HepG2 (cell line): Measurements from ENCODE around the gene RCOR1. TPM values are rescaled to one million over a fixed set of nuclear protein-coding genes. Genes with fewer than 3 reads are reported as not detected.

Experiments used
- ATAC-seq: fragments of 200-7000 bp; cut with Tn5 transposase; 3 replicates; pipeline ENCODE4 v1.9.1; 2020; ENCODE audit warnings: mild to moderate bottlenecking, moderate library complexity
- BruUV-seq: library from RNA; stranded (reverse); fragments of 400-500 nt; replicated peaks from 2 replicates; lab custom pipeline; 2021; lab: Mats Ljungman, UMichigan
- CTCF ChIA-PET: fragments of 300-600 bp; formaldehyde crosslinking; extraction: SDS; loops from one replicate; lab custom pipeline; 2021; ENCODE audit warnings: low total read pairs, inconsistent platforms, low intra/inter-chr PET ratio; lab: Yijun Ruan, JAX
- POLR2A ChIA-PET: fragments of 350-600 bp; sonication (Branson Sonifier 250); formaldehyde crosslinking; loops from one replicate; lab custom pipeline; 2020; ENCODE audit warnings: antibody characterized with exemption, inconsistent platforms; lab: Yijun Ruan, JAX
- DNase-seq: peaks from one replicate; pipeline ENCODE4 v3.0.0-alpha.2; 2015; ENCODE audit warnings: low spot score
- FAIRE-seq: peaks from 3 replicates; lab custom pipeline; 2011; peaks lifted over from hg19 to GRCh38; lab: Jason Lieb, UNC
- H2AFZ ChIP-seq: one replicate; pipeline ENCODE4 v1.6.1; 2011; ENCODE audit warnings: low read length, inconsistent platforms
- H3K27ac ChIP-seq: fragments of 300-600 bp; 3 replicates; pipeline ENCODE4 v1.8.0; 2011; ENCODE audit warnings: mixed run types, mild to moderate bottlenecking, mixed read lengths, low read length, inconsistent platforms; ENCODE audit not compliant: insufficient read depth; ENCODE audit errors: extremely low read length
- H3K27me3 ChIP-seq, 2 experiments: fragments of 200-600 bp in 1 of 2; 2 replicates in 1 of 2; 3 replicates in 1 of 2; pipeline versions ENCODE4 v1.6.0 to v1.8.0; 2011; ENCODE audit warnings: low read length in 2 of 2, mild to moderate bottlenecking in 2 of 2, moderate library complexity in 2 of 2, inconsistent platforms in 1 of 2; ENCODE audit not compliant: insufficient read depth in 2 of 2, control insufficient read depth in 1 of 2
- H3K36me3 ChIP-seq, 2 experiments: fragments of 200-600 bp in 1 of 2; replicated peaks in 1 of 2; 2 replicates in 1 of 2; 3 replicates in 1 of 2; pipeline versions ENCODE4 v1.5.1 to v1.8.0; 2011; ENCODE audit warnings: low read length in 2 of 2, inconsistent platforms in 1 of 2; ENCODE audit not compliant: insufficient read depth in 2 of 2, control insufficient read depth in 1 of 2
- H3K4me1 ChIP-seq: 2 replicates; pipeline ENCODE4 v1.5.1; 2012; ENCODE audit warnings: low read length, inconsistent platforms; ENCODE audit not compliant: insufficient read depth
- H3K4me2 ChIP-seq: 2 replicates; pipeline ENCODE4 v1.6.0; 2011; ENCODE audit warnings: low read depth, low read length, inconsistent platforms
- H3K4me3 ChIP-seq, 3 experiments: fragments of 200-600 bp in 1 of 3; sonication (generic), shearing (Covaris generic) in 1 of 3; replicated peaks in 1 of 3; 2 replicates each; pipeline ENCODE4 v1.5.1; 2011 to 2016; ENCODE audit warnings: low read length in 3 of 3, inconsistent platforms in 2 of 3, low read depth in 2 of 3, mild to moderate bottlenecking in 2 of 3, control low read depth in 1 of 3, mixed read lengths in 1 of 3; ENCODE audit not compliant: insufficient read depth in 1 of 3
- H3K79me2 ChIP-seq: one replicate; pipeline ENCODE4 v1.6.1; 2011; ENCODE audit warnings: low read length, inconsistent platforms; ENCODE audit not compliant: insufficient read depth
- H3K9ac ChIP-seq: 2 replicates; pipeline ENCODE4 v1.6.0; 2011; ENCODE audit warnings: mild to moderate bottlenecking, low read depth, low read length, inconsistent platforms; ENCODE audit not compliant: insufficient read depth
- H3K9me3 ChIP-seq: 2 replicates; pipeline ENCODE4 v1.5.1; 2012; ENCODE audit warnings: mild to moderate bottlenecking, low read length
- H4K20me1 ChIP-seq: 2 replicates; pipeline ENCODE4 v1.6.0; 2011; ENCODE audit warnings: inconsistent platforms, mild to moderate bottlenecking, low read length, moderate library complexity; ENCODE audit not compliant: insufficient read depth
- ETV6 ChIP-seq: sonication (generic); formaldehyde crosslinking; conservative IDR thresholded peaks from 2 replicates; pipeline ENCODE4 v1.4.0; 2020; ENCODE audit warnings: missing genetic modification reagents
- HDAC2 ChIP-seq: sonication (generic); formaldehyde crosslinking; IDR thresholded peaks from 2 replicates; pipeline ENCODE4 v1.4.0; 2020; ENCODE audit warnings: missing genetic modification reagents
- MBD4 ChIP-seq: IDR thresholded peaks from 2 replicates; pipeline ENCODE4 v1.6.1; 2012; ENCODE audit warnings: low read length, inconsistent platforms, borderline replicate concordance
- ZNF337 ChIP-seq: sonication (generic); formaldehyde crosslinking; IDR thresholded peaks from 2 replicates; pipeline ENCODE4 v1.5.1; 2020; ENCODE audit warnings: missing genetic modification reagents, low read depth, mild to moderate bottlenecking, borderline replicate concordance
- ZNF790 ChIP-seq: sonication (generic); formaldehyde crosslinking; IDR thresholded peaks from 2 replicates; pipeline ENCODE4 v1.8.0; 2022; ENCODE audit warnings: missing genetic modification reagents, mild to moderate bottlenecking, borderline replicate concordance
- WGBS: methylation state at CpG from one replicate; pipeline ENCODE4 v1.1.6; 2017; ENCODE audit warnings: low lambda C conversion rate; 5-methylcytosine and 5-hydroxymethylcytosine counted together
- in situ Hi-C: cut with HindIII; loops from 2 replicates; pipeline ENCODE4 v1.10.0; 2017; ENCODE audit warnings: low pct_unique_long_range_greater_than_20kb; ENCODE audit not compliant: extremely low pct_ligation_motif_present
- intact Hi-C: fragments of 100-400 bp; cut with micrococcal nuclease; formaldehyde crosslinking; loops from one replicate; pipeline ENCODE4 v1.10.0; 2022; ENCODE audit not compliant: unreplicated experiment
- polyA plus RNA-seq, 8 experiments: library from polyadenylated mRNA; depleted of rRNA in 3 of 8; stranded (reverse) in 7 of 8; unstranded in 1 of 8; fragments of >200 nt; fragmentation: Illumina TruSeq in 4 of 8; extraction: Trizol in 4 of 8; gene quantifications; 2 replicates each; pipeline versions ENCODE4 v1.2.1 to v1.2.3, GENCODE V29; 2011 to 2016; ENCODE audit warnings: low read depth in 4 of 8, missing spikeins in 1 of 8, mixed read lengths in 1 of 8; ENCODE audit not compliant: insufficient read depth in 1 of 8
- total RNA-seq, 5 experiments: library from RNA; depleted of rRNA; stranded (reverse); fragments of >200 nt; fragmentation: Illumina TruSeq; extraction: Trizol; gene quantifications; 2 replicates each; pipeline ENCODE4 v1.2.3, GENCODE V29; 2016; ENCODE audit warnings: low read depth in 1 of 5
- TF ChIP-seq, protein P1 (sequence below): sonication (generic); formaldehyde crosslinking; IDR thresholded peaks from 2 replicates; pipeline ENCODE4 v1.5.0; 2020; ENCODE audit warnings: mild to moderate bottlenecking, missing genetic modification reagents
- TF ChIP-seq, protein P2 (sequence below): sonication (generic); formaldehyde crosslinking; IDR thresholded peaks from 2 replicates; pipeline ENCODE4 v1.5.1; 2020; ENCODE audit warnings: missing genetic modification reagents, mild to moderate bottlenecking, borderline replicate concordance
- TF ChIP-seq, protein P3 (sequence below): sonication (generic); formaldehyde crosslinking; IDR thresholded peaks from 2 replicates; pipeline ENCODE4 v1.8.1; 2023; ENCODE audit warnings: missing genetic modification reagents, inconsistent platforms, borderline replicate concordance
- TF ChIP-seq, protein P4 (sequence below): IDR thresholded peaks from 2 replicates; pipeline ENCODE4 v1.6.1; 2016; ENCODE audit warnings: missing genetic modification reagents, missing compliant biosample characterization

The RCOR1 gene
- total and polyA plus RNA-seq, 2 of the 13 experiments (the other 11 are each of a cell fraction or from before 2014, with no cell fraction given), result 10.2 to 11.1 TPM

DNA sequence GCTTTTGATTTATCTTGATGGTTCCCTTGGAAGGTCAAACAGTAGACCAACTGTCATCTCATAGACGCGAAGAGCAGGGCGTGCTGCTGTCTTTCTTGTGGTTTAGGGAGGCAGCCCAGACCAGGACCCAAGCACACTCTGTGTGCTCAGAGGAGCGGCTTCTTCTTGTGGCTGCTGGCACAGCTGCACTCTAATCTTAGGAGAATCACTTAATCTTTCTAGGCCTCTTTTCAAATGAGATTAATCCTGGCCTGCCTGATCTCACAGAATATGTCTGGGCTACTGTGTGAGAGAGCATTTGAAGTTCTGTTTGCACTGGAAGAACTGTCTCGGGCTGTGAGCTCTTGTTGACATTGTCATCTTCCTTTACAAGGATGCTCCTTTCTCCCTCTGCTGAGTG is 124.8 kb downstream of the RCOR1 start (continued):
- TF ChIP-seq, protein P1, sequence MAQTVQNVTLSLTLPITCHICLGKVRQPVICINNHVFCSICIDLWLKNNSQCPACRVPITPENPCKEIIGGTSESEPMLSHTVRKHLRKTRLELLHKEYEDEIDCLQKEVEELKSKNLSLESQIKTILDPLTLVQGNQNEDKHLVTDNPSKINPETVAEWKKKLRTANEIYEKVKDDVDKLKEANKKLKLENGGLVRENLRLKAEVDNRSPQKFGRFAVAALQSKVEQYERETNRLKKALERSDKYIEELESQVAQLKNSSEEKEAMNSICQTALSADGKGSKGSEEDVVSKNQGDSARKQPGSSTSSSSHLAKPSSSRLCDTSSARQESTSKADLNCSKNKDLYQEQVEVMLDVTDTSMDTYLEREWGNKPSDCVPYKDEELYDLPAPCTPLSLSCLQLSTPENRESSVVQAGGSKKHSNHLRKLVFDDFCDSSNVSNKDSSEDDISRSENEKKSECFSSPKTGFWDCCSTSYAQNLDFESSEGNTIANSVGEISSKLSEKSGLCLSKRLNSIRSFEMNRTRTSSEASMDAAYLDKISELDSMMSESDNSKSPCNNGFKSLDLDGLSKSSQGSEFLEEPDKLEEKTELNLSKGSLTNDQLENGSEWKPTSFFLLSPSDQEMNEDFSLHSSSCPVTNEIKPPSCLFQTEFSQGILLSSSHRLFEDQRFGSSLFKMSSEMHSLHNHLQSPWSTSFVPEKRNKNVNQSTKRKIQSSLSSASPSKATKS (CRISPR knock-in tag), result no peak

DNA sequence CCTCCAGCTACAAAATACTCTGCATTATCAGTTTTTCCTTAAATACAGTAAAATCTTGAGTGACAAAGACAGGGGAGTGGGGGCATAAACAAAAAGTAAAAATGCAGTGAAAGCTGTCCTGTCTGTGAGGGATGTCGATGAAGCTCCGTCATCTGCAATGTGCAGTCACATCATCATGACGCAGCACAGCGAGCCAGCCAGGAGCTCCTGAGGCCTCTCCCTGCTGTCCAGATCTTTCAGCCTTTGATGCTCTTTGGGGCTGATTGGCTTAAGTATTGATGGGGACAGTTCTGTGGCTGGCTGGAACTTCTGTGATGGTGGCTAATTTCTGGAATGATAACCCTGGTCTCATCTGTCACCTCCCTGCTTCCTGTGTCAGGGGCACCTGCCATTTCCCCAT is 130.2 kb downstream of the RCOR1 start:
- WGBS, result 92% methylated on average over 2 of the region's 4 CpGs
- BruUV-seq, result TSS peak; percentile 14
- Histone ChIP-seq H2AFZ (no peak overlapping the region), H4K20me1 (peaks cover 3% of the 10 kb centered on the region; the same call in 1 of the 2 replicates), H3K4me2 (no peak overlapping the region), H3K4me1 (peaks cover 14% of the 10 kb centered on the region), H3K36me3 (peaks cover 29 to 78% of the 10 kb centered on the region in 2 experiments), H3K27ac (no peak overlapping the region), H3K4me3 (no peak overlapping the region), H3K9me3 (no peaks in the 10 kb centered on the region), H3K9ac (no peak overlapping the region), H3K79me2 (no peaks in the 10 kb centered on the region), H3K27me3 (no peaks in the 10 kb centered on the region)
- in situ Hi-C loops (no loop called here), intact Hi-C loops (no loop called here)
- DNase-seq (no peak), ATAC-seq (no peak), FAIRE-seq (no peak)
- ChIA-PET POLR2A (no interaction called here), CTCF (no interaction called here)
- TF ChIP-seq MBD4 (no peak), HDAC2 (CRISPR knock-in tag) (no peak), ZNF337 (CRISPR knock-in tag) (no peak), ETV6 (no peak), ZNF790 (CRISPR knock-in tag) (no peak)
- TF ChIP-seq, protein P2, sequence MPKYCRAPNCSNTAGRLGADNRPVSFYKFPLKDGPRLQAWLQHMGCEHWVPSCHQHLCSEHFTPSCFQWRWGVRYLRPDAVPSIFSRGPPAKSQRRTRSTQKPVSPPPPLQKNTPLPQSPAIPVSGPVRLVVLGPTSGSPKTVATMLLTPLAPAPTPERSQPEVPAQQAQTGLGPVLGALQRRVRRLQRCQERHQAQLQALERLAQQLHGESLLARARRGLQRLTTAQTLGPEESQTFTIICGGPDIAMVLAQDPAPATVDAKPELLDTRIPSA (CRISPR knock-in tag), result no peak
- TF ChIP-seq, protein P3, sequence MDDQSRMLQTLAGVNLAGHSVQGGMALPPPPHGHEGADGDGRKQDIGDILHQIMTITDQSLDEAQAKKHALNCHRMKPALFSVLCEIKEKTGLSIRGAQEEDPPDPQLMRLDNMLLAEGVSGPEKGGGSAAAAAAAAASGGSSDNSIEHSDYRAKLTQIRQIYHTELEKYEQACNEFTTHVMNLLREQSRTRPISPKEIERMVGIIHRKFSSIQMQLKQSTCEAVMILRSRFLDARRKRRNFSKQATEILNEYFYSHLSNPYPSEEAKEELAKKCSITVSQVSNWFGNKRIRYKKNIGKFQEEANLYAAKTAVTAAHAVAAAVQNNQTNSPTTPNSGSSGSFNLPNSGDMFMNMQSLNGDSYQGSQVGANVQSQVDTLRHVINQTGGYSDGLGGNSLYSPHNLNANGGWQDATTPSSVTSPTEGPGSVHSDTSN (CRISPR knock-in tag), result no peak
- TF ChIP-seq, protein P4, sequence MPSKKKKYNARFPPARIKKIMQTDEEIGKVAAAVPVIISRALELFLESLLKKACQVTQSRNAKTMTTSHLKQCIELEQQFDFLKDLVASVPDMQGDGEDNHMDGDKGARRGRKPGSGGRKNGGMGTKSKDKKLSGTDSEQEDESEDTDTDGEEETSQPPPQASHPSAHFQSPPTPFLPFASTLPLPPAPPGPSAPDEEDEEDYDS (CRISPR knock-in tag), result no peak
